Heart left ventricle (tissue), 13 donors: ENCODE results near the gene TDRD9.

Experiments used
- CTCF ChIP-seq, 12 donors: fragments of 200-600 bp; sonication (generic) in 4 of 12; IDR thresholded peaks; one replicate each; pipeline versions ENCODE4 v1.5.0 to v1.8.0; 2018 to 2022; ENCODE audit warnings: antibody characterized with exemption in 12 of 12, mild to moderate bottlenecking in 5 of 12
- POLR2A ChIP-seq, 2 donors: fragments of 450-650 bp; IDR thresholded peaks; one replicate each; pipeline ENCODE4 v1.6.1; 2017; ENCODE audit warnings: antibody characterized with exemption in 2 of 2, mild to moderate bottlenecking in 2 of 2, moderate library complexity in 2 of 2
- donor health status: ischemic (EF 13 %, LVEDD 7.1; RV severe dilation, severe dysfunction).
- donor health status: DM: no; HTN: yes; CAD: no.
- donor health status: DM: no; HTN: no; CAD: no.
- donor health status: ischemic (EF 25% LVEDD 6.9; RV normal size, moderate dysfunction).
- donor health status: ischemic (EF 25% LVEDD 5.7; RV mildly dilated, moderate dysfunction).
- donor health status: ischemic (EF 35%, LVEDD 5.7; RV mildly dilated, moderate dysfunction).
- donor health status: nonischemic (EF 11% LVEDD 7.7; RV severe dilation, severe dysfunction).
- donor health status: DM: yes; HTN: yes; CAD: no.
- donor health status: PGD.
- donor health status: ischemic (EF 29% LVEDD 5.4; RV normal size, mild dysfunction).
- donor health status: nonischemic (EF 23%, LVEDD 6.1; RV moderate dilation, normal function).

- TF ChIP-seq POLR2A (IDR thresholded peaks at IDR 0.05) (no peak), CTCF (IDR thresholded peaks at IDR 0.05) (no peak)
These were observed 91.5 kb downstream of the TDRD9 start for GRCh38 chr14:104019806-104020205.
